HCT116 (cell line): Measurements from ENCODE around the gene IMPDH1. TPM values are rescaled to one million over a fixed set of nuclear protein-coding genes. Genes with fewer than 3 reads are reported as not detected.

Experiments
- ATAC-seq: fragments of 200-7000 bp; cut with Tn5 transposase; 2 replicates; pipeline ENCODE4 v1.9.1; 2020; ENCODE audit warnings: mild to moderate bottlenecking, moderate library complexity
- BruUV-seq: library from RNA; stranded (reverse); fragments of 400-500 nt; replicated peaks from 2 replicates; lab custom pipeline; 2021; lab: Mats Ljungman, UMichigan
- CTCF ChIA-PET: fragments of 300-600 bp; sonication (Branson Sonifier 250); formaldehyde crosslinking; loops from one replicate; lab custom pipeline; 2021; ENCODE audit warnings: antibody characterized with exemption; lab: Charles Lee
- POLR2A ChIA-PET: fragments of 300-600, 350-600 bp; sonication (Branson Sonifier 250); formaldehyde crosslinking; loops from one replicate; lab custom pipeline; 2021; ENCODE audit warnings: antibody characterized with exemption; lab: Charles Lee
- RAD21 ChIA-PET, 2 experiments: fragments of 300-600 bp; sonication (Branson Sonifier 250); formaldehyde crosslinking; loops; one replicate each; lab custom pipeline; 2023; ENCODE audit warnings: low total read pairs in 2 of 2; ENCODE audit not compliant: uncharacterized antibody in 2 of 2, unreplicated experiment in 2 of 2, low non-redundant PET in 1 of 2; lab: Charles Lee
- DNase-seq: peaks from one replicate; pipeline ENCODE4 v3.0.0-alpha.2; 2010; ENCODE audit warnings: low read depth, low spot score
- H2AFZ ChIP-seq: fragments of 200-600 bp; shearing (Covaris generic), sonication (generic); 2 replicates; pipeline ENCODE4 v1.6.1; 2017; ENCODE audit warnings: low read depth, mixed run types, mixed read lengths, antibody characterized with exemption, low read length; ENCODE audit not compliant: poor library complexity, severe bottlenecking
- H3K27ac ChIP-seq: 2 replicates; pipeline ENCODE4 v1.5.1; 2012; ENCODE audit warnings: low read depth, low read length
- H3K27me3 ChIP-seq: fragments of 200-600 bp; sonication (generic); 2 replicates; pipeline ENCODE4 v1.6.1; 2016; ENCODE audit warnings: mixed run types, low read length, mixed read lengths; ENCODE audit not compliant: insufficient read depth
- H3K36me3 ChIP-seq, 2 experiments: fragments of 200-500 bp in 1 of 2; fragments of 200-600 bp in 1 of 2; sonication (Bioruptor generic) in 1 of 2; sonication (generic) in 1 of 2; 2 replicates each; pipeline versions ENCODE4 v1.5.1 to v1.6.1; 2014 to 2016; ENCODE audit warnings: low read length in 2 of 2, inconsistent platforms in 1 of 2, mixed read lengths in 1 of 2, mixed run types in 1 of 2; ENCODE audit not compliant: insufficient read depth in 2 of 2, control insufficient read depth in 1 of 2
- H3K4me1 ChIP-seq, 2 experiments: fragments of 200-600 bp in 1 of 2; sonication (generic) in 1 of 2; 2 replicates each; pipeline versions ENCODE4 v1.5.1 to v1.6.1; 2012 to 2017; ENCODE audit warnings: low read length in 2 of 2, inconsistent platforms in 1 of 2, mild to moderate bottlenecking in 1 of 2, mixed read lengths in 1 of 2, mixed run types in 1 of 2, moderate library complexity in 1 of 2; ENCODE audit not compliant: insufficient read depth in 2 of 2, control insufficient read depth in 1 of 2
- H3K4me2 ChIP-seq: fragments of 200-600 bp; sonication (generic); 2 replicates; pipeline ENCODE4 v1.6.1; 2017; ENCODE audit warnings: mixed run types, low read length, mixed read lengths
- H3K4me3 ChIP-seq, 2 experiments: fragments of 200-600 bp in 1 of 2; sonication (generic) in 1 of 2; replicated peaks in 1 of 2; 2 replicates each; pipeline ENCODE4 v1.5.1; 2011 to 2016; ENCODE audit warnings: low read length in 2 of 2, control low read depth in 1 of 2, low read depth in 1 of 2, mild to moderate bottlenecking in 1 of 2, mixed read lengths in 1 of 2, mixed run types in 1 of 2
- H3K79me2 ChIP-seq: fragments of 200-600 bp; sonication (generic); 2 replicates; pipeline ENCODE4 v1.6.1; 2017; ENCODE audit warnings: mild to moderate bottlenecking, mixed run types, low read length, moderate library complexity, mixed read lengths; ENCODE audit not compliant: insufficient read depth
- H3K9ac ChIP-seq: fragments of 200-600 bp; sonication (generic); 2 replicates; pipeline ENCODE4 v1.6.1; 2016; ENCODE audit warnings: low read length, mixed read lengths
- H3K9me2 ChIP-seq: fragments of 200-600 bp; sonication (generic), shearing (Covaris generic); 2 replicates; pipeline ENCODE4 v1.6.1; 2017; ENCODE audit warnings: mixed run types, mild to moderate bottlenecking, moderate library complexity; ENCODE audit not compliant: insufficient read depth
- H3K9me3 ChIP-seq, 2 experiments: fragments of 200-500 bp in 1 of 2; fragments of 200-600 bp in 1 of 2; sonication (Bioruptor generic) in 1 of 2; sonication (generic) in 1 of 2; 2 replicates each; pipeline ENCODE4 v1.6.1; 2014 to 2017; ENCODE audit warnings: low read length in 2 of 2, mixed read lengths in 2 of 2, inconsistent platforms in 1 of 2, low read depth in 1 of 2, mild to moderate bottlenecking in 1 of 2, mixed run types in 1 of 2, moderate library complexity in 1 of 2; ENCODE audit not compliant: control insufficient read depth in 1 of 2, insufficient read depth in 1 of 2
- H4K20me1 ChIP-seq: fragments of 200-600 bp; sonication (generic), shearing (Covaris generic); 2 replicates; pipeline ENCODE4 v1.6.1; 2017; ENCODE audit warnings: mixed run types, mild to moderate bottlenecking, moderate library complexity; ENCODE audit not compliant: insufficient read depth
- ATF3 ChIP-seq: IDR thresholded peaks from 2 replicates; pipeline ENCODE4 v1.6.1; 2012
- ELF1 ChIP-seq: IDR thresholded peaks from 2 replicates; pipeline ENCODE4 v1.6.1; 2012; ENCODE audit warnings: low read depth, borderline replicate concordance
- FOSL1 ChIP-seq: IDR thresholded peaks from 2 replicates; pipeline ENCODE4 v1.6.1; 2012; ENCODE audit warnings: low read depth
- MAX ChIP-seq: IDR thresholded peaks from 2 replicates; pipeline ENCODE4 v1.6.1; 2012
- POLR2A ChIP-seq: IDR thresholded peaks from 2 replicates; pipeline ENCODE4 v1.7.0; 2011; ENCODE audit warnings: borderline replicate concordance; ENCODE audit not compliant: insufficient read depth, insufficient read length; ENCODE audit errors: extremely low read depth
- RAD21 ChIP-seq: IDR thresholded peaks from 2 replicates; pipeline ENCODE4 v1.6.1; 2012; ENCODE audit warnings: low read depth, mild to moderate bottlenecking
- SP1 ChIP-seq: IDR thresholded peaks from 2 replicates; pipeline ENCODE4 v1.6.1; 2012; ENCODE audit warnings: low read depth
- ZFX ChIP-seq: fragments of 450-650 bp; IDR thresholded peaks from 2 replicates; pipeline ENCODE4 v1.6.1; 2017
- ZNF274 ChIP-seq: fragments of 200-500 bp; sonication (Bioruptor generic); IDR thresholded peaks from 2 replicates; pipeline ENCODE4 v1.6.1; 2014; ENCODE audit warnings: mild to moderate bottlenecking, low read depth, low read length, inconsistent platforms
- intact Hi-C: fragments of 100-400 bp; cut with micrococcal nuclease; formaldehyde crosslinking; loops from 2 replicates; pipeline ENCODE4 v1.10.0; 2022
- total RNA-seq: library from RNA; stranded (reverse); gene quantifications from one replicate; pipeline ENCODE4 v1.2.1, GENCODE V29; 2021; ENCODE audit not compliant: unreplicated experiment

IMPDH1 gene
- total RNA-seq, 1 experiment from 2014 or later: 98.2 TPM

GRCh38 chr7:128422842-128423241 lies 13.1 kb upstream of the IMPDH1 start:
- intact Hi-C loops: no loop called here
- ChIA-PET CTCF (interaction anchor here (1.2 kb wide), 1 partner anchor 22 kb away, joined by 3 read pairs; no protein-coding TSS in a partner anchor), POLR2A (interaction anchor here (1.6 kb wide), 1 partner anchor 37 kb away, joined by 3 read pairs; no protein-coding TSS in a partner anchor), RAD21 (no interaction called here)
- Histone ChIP-seq H3K4me2 (no peak overlapping the region), H2AFZ (no peak overlapping the region), H3K27me3 (no peaks in the 10 kb centered on the region), H3K9me3 (no peaks in the 10 kb centered on the region), H3K36me3 (no peaks in the 10 kb centered on the region), H3K4me1 (peaks cover 0 to 8% of the 10 kb centered on the region in 2 experiments; a peak in 1 of 4 replicates), H3K79me2 (no peaks in the 10 kb centered on the region), H3K9me2 (no peaks in the 10 kb centered on the region), H3K4me3 (no peak overlapping the region), H3K27ac (no peak overlapping the region), H3K9ac (no peak overlapping the region), H4K20me1 (no peaks in the 10 kb centered on the region)
- no peak for ATAC-seq
- TF ChIP-seq MAX (no peak), ELF1 (no peak), ATF3 (no peak), SP1 (no peak), FOSL1 (no peak)
- no peak for DNase-seq
- no TSS peak for BruUV-seq

- CTCF ChIA-PET: no interaction called here
- RAD21 ChIA-PET: no interaction called here
- Histone ChIP-seq H3K79me2 (no peaks in the 10 kb centered on the region), H3K4me1 (peaks cover 0 to 8% of the 10 kb centered on the region in 2 experiments; a peak in 1 of 4 replicates), H3K9me2 (no peaks in the 10 kb centered on the region), H3K9ac (no peak overlapping the region), H3K27me3 (no peaks in the 10 kb centered on the region), H3K27ac (no peak overlapping the region), H3K36me3 (no peaks in the 10 kb centered on the region), H4K20me1 (no peaks in the 10 kb centered on the region), H3K4me2 (no peak overlapping the region), H3K4me3 (no peak overlapping the region), H2AFZ (no peak overlapping the region), H3K9me3 (no peaks in the 10 kb centered on the region)
- POLR2A ChIA-PET: no interaction called here
- no peak for ATAC-seq
- intact Hi-C loops: no loop called here
- BruUV-seq: no TSS peak
- TF ChIP-seq POLR2A: no peak
- TF ChIP-seq RAD21: no peak
- no peak for TF ChIP-seq ZNF274
- no peak for TF ChIP-seq ZFX
- TF ChIP-seq FOSL1: no peak
- no peak for DNase-seq
Measured at GRCh38 chr7:128422037-128422436, 12.3 kb upstream of the IMPDH1 start.
